ENCODE results near the gene ACOX1. TPM values are rescaled to one million over a fixed set of nuclear protein-coding genes. Genes with fewer than 3 reads are reported as not detected.

ACOX1 gene
- total RNA-seq, 1 experiment from 2014 or later: 50.2 TPM

- CTCF ChIA-PET: no interaction called here
- no peaks in the 10 kb centered on the region for H3K27me3 ChIP-seq (ENCODE audit: insufficient read depth, low read length)
- H3K9me3 ChIP-seq (ENCODE audit: control insufficient read depth in 1 of 2, insufficient read depth in 1 of 2, low read depth in 1 of 2, low read length in 2 of 2): no peaks in the 10 kb centered on the region
- no peak for DNase-seq (ENCODE audit: low read depth, low spot score)
- POLR2A ChIA-PET: no interaction called here
- intact Hi-C loops (cut with micrococcal nuclease): no loop called here
- H3K4me3 ChIP-seq (replicated peaks in 1 of 2; ENCODE audit: low read depth in 1 of 2, low read length in 2 of 2): no peak overlapping the region
- no peak overlapping the region for H2AFZ ChIP-seq (ENCODE audit: low read depth, low read length, poor library complexity, severe bottlenecking)
- TF ChIP-seq ATF3 (IDR thresholded peaks at IDR 0.05): no peak
- TF ChIP-seq SP1 (IDR thresholded peaks at IDR 0.05; ENCODE audit: low read depth): no peak
- no peak for TF ChIP-seq ZNF274 (IDR thresholded peaks at IDR 0.05; ENCODE audit: low read depth, low read length)
- no peak for TF ChIP-seq CBX3 (IDR thresholded peaks at IDR 0.05; ENCODE audit: low read depth)
- TF ChIP-seq JUND (IDR thresholded peaks at IDR 0.05): no peak
- no peak for TF ChIP-seq TCF7L2 (IDR thresholded peaks at IDR 0.05; ENCODE audit: borderline replicate concordance, extremely low read depth, insufficient read depth, insufficient read length)
- TF ChIP-seq ZBTB33 (IDR thresholded peaks at IDR 0.05; ENCODE audit: extremely low read depth, insufficient replicate concordance, low read length): no peak
- no peak for TF ChIP-seq CTCF (IDR thresholded peaks at IDR 0.05 in 2 of 3, conservative IDR thresholded peaks at IDR 0.05 in 1 of 3; ENCODE audit: borderline replicate concordance in 1 of 3, insufficient read depth in 1 of 3, low read depth in 2 of 3, low read length in 2 of 3)
- TF ChIP-seq ZFX (IDR thresholded peaks at IDR 0.05): no peak
- TF ChIP-seq RAD21 (IDR thresholded peaks at IDR 0.05; ENCODE audit: low read depth): no peak
- no peak for TF ChIP-seq POLR2A (IDR thresholded peaks at IDR 0.05; ENCODE audit: borderline replicate concordance, extremely low read depth, insufficient read depth, insufficient read length)
- no peak overlapping the region for H3K9ac ChIP-seq (ENCODE audit: low read length)
- H4K20me1 ChIP-seq (ENCODE audit: insufficient read depth): no peaks in the 10 kb centered on the region
- H3K36me3 ChIP-seq (ENCODE audit: control insufficient read depth in 1 of 2, insufficient read depth in 2 of 2, low read length in 2 of 2): peaks cover 37 to 43% of the 10 kb centered on the region in 2 experiments; a peak in 3 of 4 replicates
- H3K79me2 ChIP-seq (ENCODE audit: insufficient read depth, low read length): no peaks in the 10 kb centered on the region
- no peaks in the 10 kb centered on the region for H3K4me1 ChIP-seq (ENCODE audit: control insufficient read depth in 1 of 2, insufficient read depth in 2 of 2, low read length in 2 of 2)
- BruUV-seq (replicated peaks): no TSS peak
- H3K27ac ChIP-seq (ENCODE audit: low read depth, low read length): no peak overlapping the region
- ATAC-seq: no peak
- H3K9me2 ChIP-seq (ENCODE audit: insufficient read depth): no peaks in the 10 kb centered on the region
- H3K4me2 ChIP-seq (ENCODE audit: low read length): no peak overlapping the region
- RAD21 ChIA-PET (ENCODE audit: low non-redundant PET in 1 of 2, low total read pairs in 2 of 2, uncharacterized antibody in 2 of 2, unreplicated experiment in 2 of 2): no interaction called here
Observed at GRCh38 chr17:75950421-75950820, 28.5 kb downstream of the ACOX1 start.

All from HCT116 (cell line).